Loucy (cell line): ENCODE measurements around the gene ETV3L.
"Not testable (repeated sequence)": the region's sequence is repeated elsewhere in the genome, so short reads cannot be mapped to it uniquely, and the experiment has no call there.

Source experiments
- CTCF ChIP-seq: fragments of 200-600 bp; sonication (generic); conservative IDR thresholded peaks from 2 replicates; pipeline ENCODE4 v1.5.1; 2014; ENCODE audit warnings: mild to moderate bottlenecking, antibody characterized with exemption, low read length
- EZH2phosphoT487 ChIP-seq: fragments of 200-600 bp; IDR thresholded peaks from 2 replicates; pipeline ENCODE4 v1.6.1; 2018; ENCODE audit warnings: antibody characterized with exemption, mild to moderate bottlenecking, moderate library complexity, borderline replicate concordance

GRCh38 chr1:157059241-157059640, 40.4 kb downstream of the ETV3L start:
- TF ChIP-seq CTCF, EZH2phosphoT487: not testable (repeated sequence)
